ENCODE measurements around the gene TP73. TPM values are rescaled to one million over a fixed set of nuclear protein-coding genes. Genes with fewer than 3 reads are reported as not detected.

TP73 gene
- total RNA-seq, 1 experiment from 2014 or later: 2.6 TPM

GRCh38 chr1:3671371-3672180 is 19.3 kb downstream of the TP73 start:
- peak; percentile 64 for DNase-seq (ENCODE audit: low read depth)

- DNase-seq (ENCODE audit: low read depth): no peak
These were observed 20.1 kb downstream of the TP73 start for GRCh38 chr1:3672231-3672970.

GRCh38 chr1:3672971-3673361 is 20.6 kb downstream of the TP73 start:
- no peak for DNase-seq (ENCODE audit: low read depth)

- DNase-seq (ENCODE audit: low read depth): no peak
These were observed 21.2 kb downstream of the TP73 start for GRCh38 chr1:3673381-3674099.

- DNase-seq (ENCODE audit: low read depth): peak; percentile 47
These were observed 22.1 kb downstream of the TP73 start for GRCh38 chr1:3674100-3675094.

GRCh38 chr1:3675436-3675835 is 23.1 kb downstream of the TP73 start:
- no peak for DNase-seq (ENCODE audit: low read depth)

GRCh38 chr1:3676581-3677470 is 24.5 kb downstream of the TP73 start:
- DNase-seq (ENCODE audit: low read depth): no peak

GRCh38 chr1:3677484-3677883 is 25.2 kb downstream of the TP73 start:
- DNase-seq (ENCODE audit: low read depth): no peak

GRCh38 chr1:3678361-3679097 is 26.2 kb downstream of the TP73 start:
- DNase-seq (ENCODE audit: low read depth): no peak

GRCh38 chr1:3679098-3679555 is 26.8 kb downstream of the TP73 start:
- no peak for DNase-seq (ENCODE audit: low read depth)

GRCh38 chr1:3679799-3680453 is 27.6 kb downstream of the TP73 start:
- no peak for DNase-seq (ENCODE audit: low read depth)

- no peak for DNase-seq (ENCODE audit: low read depth)
These were observed 28.3 kb downstream of the TP73 start for GRCh38 chr1:3680488-3681230.

- DNase-seq (ENCODE audit: low read depth): no peak
These were observed 29.0 kb downstream of the TP73 start for GRCh38 chr1:3681231-3681897.

GRCh38 chr1:3681898-3682806 is 29.8 kb downstream of the TP73 start:
- DNase-seq (ENCODE audit: low read depth): no peak

- no peak for DNase-seq (ENCODE audit: low read depth)
These were observed 30.9 kb downstream of the TP73 start for GRCh38 chr1:3683197-3683596.

GRCh38 chr1:3683992-3684391 is 31.7 kb downstream of the TP73 start:
- DNase-seq (ENCODE audit: low read depth): no peak
